PC-9 (cell line): Measurements from ENCODE around the gene USP44.

ENCODE experiments used
- EZH2 ChIP-seq: fragments of 200-600 bp; sonication (generic); IDR thresholded peaks from 2 replicates; pipeline ENCODE4 v1.8.0; 2017; ENCODE audit warnings: antibody characterized with exemption, low read depth
- TF ChIP-seq, protein P1 (sequence below): fragments of 200-600 bp; sonication (generic); conservative IDR thresholded peaks from 2 replicates; pipeline ENCODE4 v1.6.1; 2017; ENCODE audit warnings: mixed run types, antibody characterized with exemption, mild to moderate bottlenecking, moderate library complexity

DNA sequence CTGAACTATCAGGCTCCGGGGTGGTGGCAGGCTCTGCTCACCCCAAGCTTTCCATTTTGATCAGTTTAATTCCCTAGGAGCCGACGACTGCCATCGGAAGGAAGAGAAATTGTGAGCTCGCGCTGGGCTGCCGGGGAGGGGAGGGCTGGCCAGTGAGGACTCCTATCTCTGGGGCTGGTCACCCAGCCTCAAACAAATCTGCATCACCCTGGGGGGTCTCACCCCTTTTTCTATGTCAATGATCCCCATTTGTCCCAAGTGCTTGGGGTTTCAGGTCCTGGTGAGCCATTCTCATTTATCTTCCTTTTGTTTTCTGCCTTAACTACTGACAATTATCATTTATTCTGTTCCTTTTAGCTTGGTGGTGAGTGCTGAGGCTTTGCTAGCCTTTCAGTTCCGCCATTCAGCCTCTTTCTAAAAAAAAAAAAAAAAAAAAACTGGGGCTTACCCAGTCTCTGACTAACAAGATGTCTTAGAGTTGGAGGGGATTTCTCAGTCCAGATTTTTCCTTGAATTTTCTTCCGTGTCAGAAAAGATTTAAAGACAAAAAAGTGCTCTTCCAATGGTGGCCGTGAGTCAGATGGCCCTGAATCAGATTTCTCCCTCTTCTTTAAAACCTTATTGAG, 22.8 kb upstream of the USP44 start:
- TF ChIP-seq, protein P1, sequence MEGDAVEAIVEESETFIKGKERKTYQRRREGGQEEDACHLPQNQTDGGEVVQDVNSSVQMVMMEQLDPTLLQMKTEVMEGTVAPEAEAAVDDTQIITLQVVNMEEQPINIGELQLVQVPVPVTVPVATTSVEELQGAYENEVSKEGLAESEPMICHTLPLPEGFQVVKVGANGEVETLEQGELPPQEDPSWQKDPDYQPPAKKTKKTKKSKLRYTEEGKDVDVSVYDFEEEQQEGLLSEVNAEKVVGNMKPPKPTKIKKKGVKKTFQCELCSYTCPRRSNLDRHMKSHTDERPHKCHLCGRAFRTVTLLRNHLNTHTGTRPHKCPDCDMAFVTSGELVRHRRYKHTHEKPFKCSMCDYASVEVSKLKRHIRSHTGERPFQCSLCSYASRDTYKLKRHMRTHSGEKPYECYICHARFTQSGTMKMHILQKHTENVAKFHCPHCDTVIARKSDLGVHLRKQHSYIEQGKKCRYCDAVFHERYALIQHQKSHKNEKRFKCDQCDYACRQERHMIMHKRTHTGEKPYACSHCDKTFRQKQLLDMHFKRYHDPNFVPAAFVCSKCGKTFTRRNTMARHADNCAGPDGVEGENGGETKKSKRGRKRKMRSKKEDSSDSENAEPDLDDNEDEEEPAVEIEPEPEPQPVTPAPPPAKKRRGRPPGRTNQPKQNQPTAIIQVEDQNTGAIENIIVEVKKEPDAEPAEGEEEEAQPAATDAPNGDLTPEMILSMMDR, result no peak
- TF ChIP-seq EZH2, result no peak
